Kidney (tissue), 14 donors: ENCODE data around the gene TICAM2. TPM values are rescaled to one million over a fixed set of nuclear protein-coding genes. Genes with fewer than 3 reads are reported as not detected.

ENCODE experiments used
- DNase-seq, 5 donors: peaks; one replicate each; pipeline ENCODE4 v3.0.0-alpha.2; 2013 to 2020
- FAIRE-seq: peaks from 2 replicates; lab custom pipeline; 2012; peaks lifted over from hg19 to GRCh38; lab: Jason Lieb, UNC
- H3K27ac ChIP-seq, 2 donors: one replicate each; pipeline ENCODE4 v1.7.0; 2013; ENCODE audit warnings: low read depth in 2 of 2, low read length in 2 of 2, inconsistent platforms in 1 of 2
- H3K27me3 ChIP-seq: one replicate; pipeline ENCODE4 v1.7.1; 2013; ENCODE audit warnings: low read length, inconsistent platforms; ENCODE audit not compliant: control insufficient read depth, insufficient read depth
- H3K36me3 ChIP-seq, 3 donors: one replicate each; pipeline versions ENCODE4 v1.7.0 to v1.7.1; 2013; ENCODE audit warnings: low read length in 3 of 3, control low read depth in 1 of 3, inconsistent platforms in 1 of 3; ENCODE audit not compliant: insufficient read depth in 3 of 3, control insufficient read depth in 2 of 3
- H3K4me1 ChIP-seq, 3 donors: one replicate each; pipeline versions ENCODE4 v1.7.0 to v1.7.1; 2013; ENCODE audit warnings: low read length in 3 of 3, inconsistent platforms in 1 of 3, low read depth in 1 of 3; ENCODE audit not compliant: control insufficient read depth in 2 of 3, insufficient read depth in 2 of 3
- H3K4me3 ChIP-seq, 3 donors: one replicate each; pipeline versions ENCODE4 v1.7.0 to v1.8.1; 2013; ENCODE audit warnings: low read length in 3 of 3, control low read depth in 1 of 3, inconsistent platforms in 1 of 3
- H3K9ac ChIP-seq, 3 donors: one replicate each; pipeline versions ENCODE4 v1.7.0 to v1.7.1; 2013; ENCODE audit warnings: low read length in 3 of 3, control low read depth in 1 of 3, inconsistent platforms in 1 of 3
- H3K9me3 ChIP-seq, 3 donors: one replicate each; pipeline versions ENCODE4 v1.7.0 to v1.7.1; 2013; ENCODE audit warnings: low read length in 3 of 3, control low read depth in 1 of 3, inconsistent platforms in 1 of 3; ENCODE audit not compliant: control insufficient read depth in 2 of 3, insufficient read depth in 1 of 3
- CTCF ChIP-seq: IDR thresholded peaks from 3 replicates; pipeline ENCODE4 v1.5.1; 2012; ENCODE audit warnings: mild to moderate bottlenecking, moderate library complexity, borderline replicate concordance; ENCODE audit not compliant: insufficient read depth; ENCODE audit errors: extremely low read depth
- intact Hi-C: fragments of 100-400 bp; cut with DNase I; formaldehyde crosslinking; loops from one replicate; pipeline ENCODE4 v1.11.1; 2022
- polyA plus RNA-seq: library from polyadenylated mRNA; stranded (reverse); fragments of 350-450 nt; fragmentation: Illumina TruSeq; extraction: RNeasy Lipid Tissue Mini Kit (QIAGEN cat#74804); gene quantifications from one replicate; pipeline ENCODE4 v1.2.3, GENCODE V29; 2014; ENCODE audit warnings: low read depth, low replicate concordance; ENCODE audit not compliant: insufficient read depth
- total RNA-seq: library from RNA; stranded (reverse); fragmentation: NEBNext Ultra II Directional; extraction: Animal tissue kit (Norgen Biotek cat#: 25700); gene quantifications from one replicate; pipeline ENCODE4 v1.2.1, GENCODE V29; 2021
- donor health status: control.
- donor health status: control.
- donor health status: control.
- donor health status: control.
- donor health status: control.
- donor health status: DM: yes; HTN: yes; CAD: no.
- donor health status: Normal renal cell carcinoma (clear cell type).

TICAM2 gene
- total and polyA plus RNA-seq, 2 donors from 2014 or later: 2.0 to 7.6 TPM

DNA sequence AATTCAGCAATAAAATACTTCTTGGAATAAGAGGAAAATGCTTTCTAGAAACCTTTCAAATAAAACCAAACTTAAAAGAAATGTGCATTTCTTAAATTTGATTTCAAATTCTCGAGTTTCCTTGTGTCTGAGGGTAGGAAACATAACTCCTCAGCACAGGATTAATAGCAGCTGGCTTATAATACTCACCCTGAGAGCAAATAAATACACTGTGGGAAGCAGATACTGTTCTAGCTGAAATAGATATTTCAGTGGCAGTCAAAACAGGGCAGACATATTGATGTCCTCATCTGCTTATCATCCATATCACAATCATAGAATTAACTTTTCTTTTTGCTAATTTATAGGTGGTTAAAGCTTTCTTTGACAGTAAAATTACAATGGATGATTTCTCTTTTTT is 33.6 kb downstream of the TICAM2 start:
- Histone ChIP-seq H3K27ac (no peak overlapping the region), H3K27me3 (no peaks in the 10 kb centered on the region), H3K36me3 (no peaks in the 10 kb centered on the region), H3K9me3 (no peaks in the 10 kb centered on the region), H3K4me3 (no peak overlapping the region), H3K9ac (no peak overlapping the region), H3K4me1 (no peaks in the 10 kb centered on the region)
- no peak for DNase-seq
- TF ChIP-seq CTCF: no peak
- FAIRE-seq: no peak
- intact Hi-C loops: no loop called here

DNA sequence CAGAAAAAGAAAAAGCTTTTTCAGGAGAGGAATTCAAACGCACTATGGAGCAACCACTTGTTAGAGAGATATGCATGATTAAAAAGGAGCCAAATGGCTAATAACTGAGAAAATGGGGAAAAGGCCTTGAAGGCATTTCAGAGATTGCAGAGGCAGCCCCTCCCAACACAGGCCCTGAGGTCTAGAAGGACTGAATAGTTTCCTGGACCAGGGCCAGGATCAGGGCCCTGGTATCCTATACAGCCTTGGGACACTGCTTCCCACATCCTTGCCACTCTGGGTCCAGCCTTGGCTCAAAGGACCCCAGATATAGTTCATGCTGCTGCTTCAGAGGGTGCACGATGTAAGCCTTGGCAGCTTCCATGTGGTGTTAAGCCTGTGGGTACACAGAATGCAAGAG is 37.0 kb downstream of the TICAM2 start:
- no peak for TF ChIP-seq CTCF
- Histone ChIP-seq H3K9me3 (no peaks in the 10 kb centered on the region), H3K9ac (no peak overlapping the region), H3K4me3 (no peak overlapping the region), H3K36me3 (no peaks in the 10 kb centered on the region), H3K27ac (no peak overlapping the region), H3K27me3 (no peaks in the 10 kb centered on the region), H3K4me1 (no peaks in the 10 kb centered on the region)
- FAIRE-seq: no peak
- no peak for DNase-seq
- intact Hi-C loops: no loop called here

DNA sequence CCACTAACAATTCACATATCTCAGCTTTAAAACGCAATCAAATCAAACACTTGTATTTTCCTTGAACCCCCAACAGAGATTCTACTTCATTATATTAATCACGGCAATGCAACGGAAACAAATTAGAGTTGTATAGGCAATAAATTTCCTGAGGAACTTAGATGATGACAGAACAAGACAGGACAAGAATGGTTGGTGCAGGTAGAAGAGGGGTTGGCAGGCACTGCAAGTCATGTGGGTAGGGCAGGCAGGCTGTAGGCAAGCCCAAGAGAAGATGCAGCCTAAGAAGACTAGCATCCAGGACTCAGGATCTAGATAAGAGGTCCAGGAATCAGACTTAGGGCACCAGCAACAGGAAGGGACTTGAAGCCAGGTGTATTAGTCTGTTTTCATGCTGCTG is 41.1 kb downstream of the TICAM2 start:
- FAIRE-seq (no peak), DNase-seq (no peak)
- Histone ChIP-seq H3K27me3 (no peaks in the 10 kb centered on the region), H3K36me3 (no peaks in the 10 kb centered on the region), H3K27ac (no peak overlapping the region), H3K4me3 (no peak overlapping the region), H3K9me3 (no peaks in the 10 kb centered on the region), H3K4me1 (no peaks in the 10 kb centered on the region), H3K9ac (no peak overlapping the region)
- TF ChIP-seq CTCF: no peak
- intact Hi-C loops: no loop called here

DNA sequence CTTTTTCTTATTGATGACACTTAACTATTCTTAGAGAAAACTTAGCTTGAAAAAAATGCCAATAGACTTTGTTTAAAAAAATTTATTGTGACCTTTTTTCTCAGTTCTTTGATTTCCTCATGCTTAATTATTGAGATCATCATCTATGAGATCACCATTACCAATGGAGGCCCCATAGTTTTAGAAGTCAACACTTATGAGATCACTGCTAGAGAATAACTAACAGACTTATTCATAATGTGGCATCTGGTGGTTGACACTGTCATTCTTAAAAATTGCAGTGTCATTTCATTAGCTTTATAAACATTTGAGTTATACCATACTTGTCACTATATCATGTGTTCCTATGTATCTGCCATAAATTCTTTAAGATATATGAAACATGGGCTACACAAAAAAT is 42.8 kb downstream of the TICAM2 start:
- no peak overlapping the region for H3K9ac ChIP-seq
- H3K4me3 ChIP-seq: no peak overlapping the region
- TF ChIP-seq CTCF: no peak
- no peaks in the 10 kb centered on the region for H3K9me3 ChIP-seq
- no peak for DNase-seq
- H3K27ac ChIP-seq: no peak overlapping the region
- no peaks in the 10 kb centered on the region for H3K27me3 ChIP-seq
- H3K4me1 ChIP-seq: no peaks in the 10 kb centered on the region
- H3K36me3 ChIP-seq: no peaks in the 10 kb centered on the region
- intact Hi-C loops: no loop called here
- no peak for FAIRE-seq
